HUDEP-2 (cell line): Measurements from ENCODE around the gene SPATS2L.
A peak's percentile ranks its signal among the peaks of the same experiment; 100 is the strongest.

Experiments used
- DNase-seq, 76 experiments: peaks; one replicate each; lab custom pipeline; 2025; ENCODE audit not compliant: unreplicated experiment in 76 of 76; lab: John Stamatoyannopoulos, UW

Gene SPATS2L

DNA sequence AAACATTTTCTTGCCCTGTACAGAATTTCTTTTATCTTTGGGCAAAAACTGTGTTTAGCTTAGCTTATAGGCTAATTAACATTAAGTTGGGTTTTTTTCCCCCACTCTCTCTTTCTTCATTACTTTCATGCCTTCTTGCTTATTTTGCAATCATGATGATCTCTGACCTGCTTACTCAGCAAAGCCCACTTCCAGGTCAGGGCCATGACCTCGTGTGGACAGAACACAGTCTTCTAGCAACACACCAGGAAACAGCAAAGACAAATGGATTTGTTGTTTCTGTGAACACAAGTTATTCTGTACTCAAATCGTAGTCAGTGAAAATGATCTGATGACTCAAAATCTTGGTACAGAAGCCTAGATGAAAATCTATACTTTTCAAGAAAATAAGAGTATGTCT lies 60.7 kb downstream of the SPATS2L start:
- no peak for DNase-seq

DNA sequence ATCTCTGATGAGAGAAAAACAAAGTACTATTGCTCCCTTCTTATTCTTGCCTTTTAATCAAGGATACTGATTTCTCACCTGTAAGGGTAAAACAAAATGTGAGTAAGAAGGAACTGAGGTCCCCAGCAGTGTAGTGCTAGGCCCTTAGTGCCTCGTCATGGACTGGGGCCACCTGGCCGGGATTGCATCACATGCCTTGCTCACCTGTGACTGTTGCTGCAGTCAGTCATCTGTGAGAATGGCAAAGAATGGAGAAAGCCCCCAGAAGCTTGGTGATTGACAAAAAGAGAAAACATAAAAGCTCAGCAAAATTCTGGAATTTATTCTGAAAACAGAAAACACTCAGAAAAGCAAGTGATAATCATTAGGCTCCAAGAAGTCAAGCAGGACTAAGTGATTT lies 63.4 kb downstream of the SPATS2L start:
- DNase-seq, result no peak

GRCh38 chr2:200373231-200373630 lies 66.7 kb downstream of the SPATS2L start:
- DNase-seq, result no peak

DNA sequence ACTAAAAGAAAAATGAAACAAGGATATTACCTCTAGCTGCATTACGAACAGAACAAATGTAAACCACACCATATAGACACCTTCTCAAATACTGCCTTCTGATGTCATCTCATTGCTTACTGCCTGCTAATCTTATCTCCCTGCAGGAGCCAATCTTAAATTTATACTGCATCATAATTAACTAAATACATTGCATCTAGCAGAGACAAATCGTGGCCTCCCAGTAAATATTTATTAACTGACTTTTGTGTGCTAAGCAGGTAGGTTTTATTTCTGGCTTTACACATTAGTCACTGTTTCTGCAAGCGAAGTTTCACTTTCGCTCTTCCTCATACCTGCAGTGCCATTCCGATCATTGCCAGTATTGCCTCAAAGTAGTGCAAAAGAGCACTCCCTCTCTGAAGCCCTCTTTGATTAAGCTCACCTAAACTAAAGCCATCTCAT lies 67.5 kb downstream of the SPATS2L start:
- DNase-seq, result no peak

- no peak for DNase-seq
Measured at GRCh38 chr2:200376513-200377354, 70.2 kb downstream of the SPATS2L start.

DNA sequence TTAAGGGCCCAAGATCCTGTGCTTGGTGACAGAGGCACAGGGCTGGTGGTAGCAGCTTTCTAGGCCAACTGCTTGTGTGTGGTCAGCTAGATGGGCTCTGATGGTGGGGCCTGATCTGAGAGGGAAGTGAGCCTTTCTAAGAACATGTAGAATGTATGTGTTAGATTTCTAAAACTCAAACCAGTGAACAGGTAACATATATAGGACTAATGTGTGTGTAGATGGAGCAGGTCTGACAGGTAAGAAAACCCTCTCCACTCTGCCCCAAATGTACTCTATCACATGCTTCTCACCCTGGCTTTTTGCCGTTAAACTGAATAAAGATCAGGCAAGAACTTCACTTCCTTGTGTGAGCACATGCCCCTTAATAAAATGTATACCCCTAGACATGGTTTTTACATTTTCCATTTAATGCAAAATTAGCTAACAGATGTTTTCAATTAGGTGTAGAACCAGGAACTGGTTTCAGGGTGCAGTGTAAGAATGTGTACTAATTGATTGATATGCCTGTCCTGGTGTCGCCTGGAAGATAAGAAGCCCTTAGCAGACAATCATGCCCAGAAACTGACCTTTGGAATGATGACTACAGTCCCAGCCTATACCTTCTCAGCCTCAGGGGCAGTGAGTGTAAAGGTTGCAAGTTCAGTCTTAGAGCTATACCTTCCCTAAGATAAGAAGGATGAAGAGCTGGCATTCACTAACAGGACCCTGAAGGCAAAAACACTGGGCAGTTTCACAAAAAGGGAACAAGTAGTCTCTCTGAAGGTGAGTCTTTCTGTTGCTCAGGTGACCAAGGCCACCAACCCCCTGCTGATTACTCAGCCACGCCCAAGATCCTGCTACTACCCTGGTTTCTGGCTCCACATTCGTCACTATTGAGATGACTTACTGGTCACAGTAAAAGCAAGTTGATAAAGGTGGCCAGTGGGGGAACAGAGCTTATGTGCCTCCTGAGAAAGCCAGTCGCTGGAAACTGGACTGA lies 71.2 kb downstream of the SPATS2L start:
- DNase-seq, result no peak

- DNase-seq, result no peak
Measured at GRCh38 chr2:200378652-200379290, 72.3 kb downstream of the SPATS2L start.

DNA sequence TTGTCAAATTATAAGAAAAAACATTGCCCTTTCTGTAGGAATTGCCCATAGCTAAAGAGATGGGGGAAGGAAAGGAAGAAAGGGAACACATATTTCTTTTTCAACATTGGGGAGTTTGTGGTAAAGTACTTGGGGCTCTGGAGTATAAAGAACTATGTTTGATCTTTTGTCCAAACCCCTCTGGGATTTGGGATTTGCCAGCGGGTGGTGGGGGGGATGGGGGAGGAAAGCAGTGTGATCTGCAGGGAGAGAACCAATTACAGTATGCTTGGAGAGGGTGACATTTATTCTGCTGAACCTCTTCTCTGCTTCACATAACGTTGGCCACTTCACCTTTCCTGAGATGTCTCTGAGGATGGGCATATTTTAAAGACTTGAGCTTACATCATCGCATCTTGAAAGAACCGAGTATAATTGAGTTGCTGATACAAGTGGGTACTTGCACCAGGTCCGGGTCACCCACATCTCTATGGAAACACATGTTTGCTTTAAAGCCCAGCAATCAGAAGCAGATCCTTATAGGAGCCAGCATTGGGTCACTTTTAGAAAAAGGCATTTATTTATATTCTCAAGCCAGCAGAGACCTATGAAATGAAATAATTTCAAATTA lies 73.1 kb downstream of the SPATS2L start:
- no peak for DNase-seq

DNA sequence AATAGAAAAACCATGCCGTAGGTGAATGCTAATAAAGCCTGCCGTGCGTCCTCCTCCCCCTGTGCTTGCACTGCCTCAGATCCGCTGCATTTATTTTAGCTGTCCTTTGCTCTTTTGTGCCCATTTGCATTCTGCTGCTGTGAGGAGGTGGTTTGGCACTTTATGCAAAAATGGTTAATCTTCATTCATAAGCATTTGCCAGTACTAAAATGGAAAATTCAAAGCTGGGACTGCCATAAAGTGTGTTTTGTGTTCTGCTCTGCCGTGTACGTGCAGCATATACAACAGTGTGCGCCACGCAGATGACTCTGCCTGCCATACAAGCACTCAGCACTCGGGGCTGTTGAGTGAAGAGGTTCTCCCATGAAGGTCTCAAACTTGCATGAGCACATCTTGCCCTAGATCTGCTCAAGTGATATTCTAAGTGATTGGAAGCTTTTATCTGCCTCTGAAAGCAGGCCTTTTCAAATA lies 73.6 kb downstream of the SPATS2L start:
- DNase-seq, result no peak

DNA sequence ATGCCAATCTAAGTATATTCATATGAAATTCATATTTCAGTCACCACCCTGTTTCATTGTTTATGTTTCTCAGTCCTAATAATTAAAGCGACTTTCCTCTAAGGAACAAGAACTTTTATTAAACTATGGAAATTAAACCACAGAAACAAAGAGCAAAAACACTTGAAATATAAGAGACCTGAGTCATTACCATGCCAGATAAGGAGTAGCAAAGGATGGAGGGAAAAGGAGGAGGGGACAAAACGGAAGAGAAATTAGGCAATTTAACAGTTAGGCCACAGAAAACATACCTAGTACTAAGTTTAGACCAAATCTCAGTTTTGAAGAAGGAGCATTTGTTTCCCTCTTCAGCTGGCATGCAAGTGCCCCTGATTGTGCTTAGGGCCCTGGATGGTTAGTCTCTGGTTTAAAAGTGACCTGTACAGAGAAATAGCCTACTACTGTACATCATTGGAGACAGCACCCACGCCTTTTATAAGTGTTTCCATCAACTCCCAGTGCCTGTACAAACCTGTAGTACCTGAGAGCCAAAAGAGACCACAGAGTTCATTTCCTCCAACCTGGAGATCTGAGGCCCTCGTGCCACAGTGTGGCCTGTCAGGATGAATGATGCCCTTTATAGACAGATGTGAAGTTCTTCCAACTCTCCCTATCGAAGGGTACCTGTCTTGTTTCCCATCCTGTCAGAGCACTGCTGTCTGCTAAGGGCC lies 74.5 kb downstream of the SPATS2L start:
- DNase-seq, result no peak

DNA sequence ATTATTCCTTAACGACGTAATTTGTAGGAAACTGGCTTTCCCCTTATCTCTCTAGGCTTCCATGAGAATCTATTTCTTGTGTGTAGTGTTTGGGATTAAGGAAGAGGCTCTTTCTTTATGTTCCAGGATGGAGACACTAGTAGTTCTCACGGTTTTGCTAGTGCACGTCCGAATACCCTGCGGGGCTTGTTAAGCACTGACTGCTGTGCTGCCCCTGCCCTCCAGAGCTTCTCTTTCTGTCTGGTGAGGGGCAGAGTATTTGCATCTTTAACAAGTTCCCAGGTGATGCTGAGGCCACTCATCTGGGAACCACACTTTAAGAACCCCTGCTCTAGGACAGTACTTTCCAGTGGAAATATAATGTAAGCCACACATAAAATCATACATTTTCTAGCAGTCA lies 76.4 kb downstream of the SPATS2L start:
- no peak for DNase-seq

GRCh38 chr2:200383380-200384110 lies 77.1 kb downstream of the SPATS2L start:
- DNase-seq, result peak in 1 of 76 experiments; percentile 17

GRCh38 chr2:200385063-200385635 lies 78.7 kb downstream of the SPATS2L start:
- DNase-seq, result no peak

- DNase-seq, result no peak
Measured at GRCh38 chr2:200393191-200393590, 86.7 kb downstream of the SPATS2L start.

DNA sequence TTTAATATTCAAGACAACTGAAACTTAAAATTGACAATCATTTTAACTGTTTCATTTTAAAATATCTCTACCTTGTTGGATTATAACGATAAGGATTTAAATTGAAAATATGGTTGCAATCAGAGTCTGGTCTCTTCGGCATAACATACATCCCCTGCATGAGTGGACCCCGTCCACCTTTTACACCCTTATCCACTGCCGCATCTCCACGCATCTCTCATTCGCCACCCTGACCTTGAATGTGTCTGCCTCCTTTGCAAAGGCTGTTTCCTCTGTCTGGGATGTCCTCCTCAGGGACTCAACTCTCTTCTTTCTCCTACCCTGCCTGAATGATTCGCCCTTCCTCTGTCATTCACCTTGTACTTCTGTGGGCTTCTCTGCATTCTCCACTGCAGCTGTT lies 87.6 kb downstream of the SPATS2L start:
- no peak for DNase-seq

GRCh38 chr2:200396781-200397242 lies 90.3 kb downstream of the SPATS2L start:
- DNase-seq, result no peak

GRCh38 chr2:200397785-200398184 lies 91.3 kb downstream of the SPATS2L start:
- DNase-seq, result no peak

- no peak for DNase-seq
Measured at GRCh38 chr2:200399046-200399445, 92.6 kb downstream of the SPATS2L start.

GRCh38 chr2:200399636-200400035 lies 93.1 kb downstream of the SPATS2L start:
- no peak for DNase-seq
